ENCODE results near the gene CBFA2T2.

DNA sequence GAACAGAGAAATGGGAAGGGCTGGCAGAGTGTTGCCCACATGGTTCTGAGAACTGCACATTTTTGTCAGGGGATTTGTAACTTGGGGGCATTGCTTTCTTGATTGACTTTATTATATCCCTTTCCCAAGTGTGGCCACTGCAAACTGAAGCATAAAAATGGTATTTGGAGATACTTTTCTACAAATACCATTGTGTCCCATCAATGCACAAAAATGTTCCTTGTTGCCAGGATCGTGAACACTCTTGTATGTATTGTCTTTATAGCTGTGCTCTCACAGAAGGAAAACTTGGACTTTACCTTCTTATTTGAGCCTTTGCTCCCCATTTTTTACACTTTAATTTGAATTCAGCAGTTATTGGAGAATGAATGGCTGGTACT lies 115.1 kb downstream of the CBFA2T2 start:
- TF ChIP-seq, protein P1, sequence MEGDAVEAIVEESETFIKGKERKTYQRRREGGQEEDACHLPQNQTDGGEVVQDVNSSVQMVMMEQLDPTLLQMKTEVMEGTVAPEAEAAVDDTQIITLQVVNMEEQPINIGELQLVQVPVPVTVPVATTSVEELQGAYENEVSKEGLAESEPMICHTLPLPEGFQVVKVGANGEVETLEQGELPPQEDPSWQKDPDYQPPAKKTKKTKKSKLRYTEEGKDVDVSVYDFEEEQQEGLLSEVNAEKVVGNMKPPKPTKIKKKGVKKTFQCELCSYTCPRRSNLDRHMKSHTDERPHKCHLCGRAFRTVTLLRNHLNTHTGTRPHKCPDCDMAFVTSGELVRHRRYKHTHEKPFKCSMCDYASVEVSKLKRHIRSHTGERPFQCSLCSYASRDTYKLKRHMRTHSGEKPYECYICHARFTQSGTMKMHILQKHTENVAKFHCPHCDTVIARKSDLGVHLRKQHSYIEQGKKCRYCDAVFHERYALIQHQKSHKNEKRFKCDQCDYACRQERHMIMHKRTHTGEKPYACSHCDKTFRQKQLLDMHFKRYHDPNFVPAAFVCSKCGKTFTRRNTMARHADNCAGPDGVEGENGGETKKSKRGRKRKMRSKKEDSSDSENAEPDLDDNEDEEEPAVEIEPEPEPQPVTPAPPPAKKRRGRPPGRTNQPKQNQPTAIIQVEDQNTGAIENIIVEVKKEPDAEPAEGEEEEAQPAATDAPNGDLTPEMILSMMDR (conservative IDR thresholded peaks at IDR 0.05; ENCODE audit: low read depth, low read length): no peak
- TF ChIP-seq EZH2 (IDR thresholded peaks at IDR 0.05; ENCODE audit: borderline replicate concordance, low read depth, low read length, poor library complexity, severe bottlenecking): no peak

Data from A673 (cell line).